Measurements from ENCODE around the gene CTSC.

- TF ChIP-seq CTCF (IDR thresholded peaks at IDR 0.05), result no peak
- TF ChIP-seq, protein P1, sequence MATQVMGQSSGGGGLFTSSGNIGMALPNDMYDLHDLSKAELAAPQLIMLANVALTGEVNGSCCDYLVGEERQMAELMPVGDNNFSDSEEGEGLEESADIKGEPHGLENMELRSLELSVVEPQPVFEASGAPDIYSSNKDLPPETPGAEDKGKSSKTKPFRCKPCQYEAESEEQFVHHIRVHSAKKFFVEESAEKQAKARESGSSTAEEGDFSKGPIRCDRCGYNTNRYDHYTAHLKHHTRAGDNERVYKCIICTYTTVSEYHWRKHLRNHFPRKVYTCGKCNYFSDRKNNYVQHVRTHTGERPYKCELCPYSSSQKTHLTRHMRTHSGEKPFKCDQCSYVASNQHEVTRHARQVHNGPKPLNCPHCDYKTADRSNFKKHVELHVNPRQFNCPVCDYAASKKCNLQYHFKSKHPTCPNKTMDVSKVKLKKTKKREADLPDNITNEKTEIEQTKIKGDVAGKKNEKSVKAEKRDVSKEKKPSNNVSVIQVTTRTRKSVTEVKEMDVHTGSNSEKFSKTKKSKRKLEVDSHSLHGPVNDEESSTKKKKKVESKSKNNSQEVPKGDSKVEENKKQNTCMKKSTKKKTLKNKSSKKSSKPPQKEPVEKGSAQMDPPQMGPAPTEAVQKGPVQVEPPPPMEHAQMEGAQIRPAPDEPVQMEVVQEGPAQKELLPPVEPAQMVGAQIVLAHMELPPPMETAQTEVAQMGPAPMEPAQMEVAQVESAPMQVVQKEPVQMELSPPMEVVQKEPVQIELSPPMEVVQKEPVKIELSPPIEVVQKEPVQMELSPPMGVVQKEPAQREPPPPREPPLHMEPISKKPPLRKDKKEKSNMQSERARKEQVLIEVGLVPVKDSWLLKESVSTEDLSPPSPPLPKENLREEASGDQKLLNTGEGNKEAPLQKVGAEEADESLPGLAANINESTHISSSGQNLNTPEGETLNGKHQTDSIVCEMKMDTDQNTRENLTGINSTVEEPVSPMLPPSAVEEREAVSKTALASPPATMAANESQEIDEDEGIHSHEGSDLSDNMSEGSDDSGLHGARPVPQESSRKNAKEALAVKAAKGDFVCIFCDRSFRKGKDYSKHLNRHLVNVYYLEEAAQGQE (IDR thresholded peaks at IDR 0.05; ENCODE audit: insufficient read depth in 1 of 2, low read depth in 2 of 2, low read length in 1 of 2), result no peak
- TF ChIP-seq POLR2AphosphoS5 (IDR thresholded peaks at IDR 0.05; ENCODE audit: low read depth, low read length), result no peak
Observed at GRCh38 chr11:88310246-88310645, 27.3 kb downstream of the CTSC start.
